ENCODE results near the gene TBC1D22A.

DNA sequence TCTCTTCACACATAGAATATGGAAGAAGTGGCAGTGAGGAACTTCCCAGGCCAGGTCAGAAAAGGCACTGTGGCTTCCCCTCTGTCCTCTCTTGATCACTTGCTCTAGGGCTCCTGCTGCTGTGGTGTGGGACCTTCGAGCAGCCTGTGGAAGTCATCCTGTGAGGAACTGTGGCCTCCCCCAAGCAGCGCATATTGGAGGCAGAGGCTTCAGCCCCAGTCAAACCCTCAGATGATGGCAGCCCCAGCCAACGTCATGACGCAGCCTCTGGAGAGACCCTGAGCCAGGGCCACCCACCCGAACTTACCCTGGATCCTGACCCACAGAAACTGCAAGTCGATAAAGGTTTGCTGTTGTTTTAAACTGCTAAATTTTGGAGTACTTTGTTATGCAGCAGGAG, 444.9 kb downstream of the TBC1D22A start:
- TF ChIP-seq, protein P1, sequence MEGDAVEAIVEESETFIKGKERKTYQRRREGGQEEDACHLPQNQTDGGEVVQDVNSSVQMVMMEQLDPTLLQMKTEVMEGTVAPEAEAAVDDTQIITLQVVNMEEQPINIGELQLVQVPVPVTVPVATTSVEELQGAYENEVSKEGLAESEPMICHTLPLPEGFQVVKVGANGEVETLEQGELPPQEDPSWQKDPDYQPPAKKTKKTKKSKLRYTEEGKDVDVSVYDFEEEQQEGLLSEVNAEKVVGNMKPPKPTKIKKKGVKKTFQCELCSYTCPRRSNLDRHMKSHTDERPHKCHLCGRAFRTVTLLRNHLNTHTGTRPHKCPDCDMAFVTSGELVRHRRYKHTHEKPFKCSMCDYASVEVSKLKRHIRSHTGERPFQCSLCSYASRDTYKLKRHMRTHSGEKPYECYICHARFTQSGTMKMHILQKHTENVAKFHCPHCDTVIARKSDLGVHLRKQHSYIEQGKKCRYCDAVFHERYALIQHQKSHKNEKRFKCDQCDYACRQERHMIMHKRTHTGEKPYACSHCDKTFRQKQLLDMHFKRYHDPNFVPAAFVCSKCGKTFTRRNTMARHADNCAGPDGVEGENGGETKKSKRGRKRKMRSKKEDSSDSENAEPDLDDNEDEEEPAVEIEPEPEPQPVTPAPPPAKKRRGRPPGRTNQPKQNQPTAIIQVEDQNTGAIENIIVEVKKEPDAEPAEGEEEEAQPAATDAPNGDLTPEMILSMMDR (IDR thresholded peaks at IDR 0.05), result no peak
- TF ChIP-seq POLR2A (IDR thresholded peaks at IDR 0.05), result no peak
